Breast epithelium (tissue), 4 donors: ENCODE data around the gene MORC1. TPM values are rescaled to one million over a fixed set of nuclear protein-coding genes. Genes with fewer than 3 reads are reported as not detected.
"Not testable (repeated sequence)": the region's sequence is repeated elsewhere in the genome, so short reads cannot be mapped to it uniquely, and the experiment has no call there.

Source experiments
- DNase-seq, 2 donors: peaks; one replicate each; pipeline ENCODE4 v3.0.0-alpha.2; 2019; ENCODE audit warnings: low spot score in 2 of 2
- H3K27ac ChIP-seq, 2 donors: fragments of 200-600 bp; sonication (generic) in 1 of 2; one replicate each; pipeline ENCODE4 v1.5.1; 2016 to 2019; ENCODE audit warnings: mild to moderate bottlenecking in 1 of 2
- H3K27me3 ChIP-seq, 2 donors: fragments of 200-600 bp; sonication (generic) in 1 of 2; one replicate each; pipeline versions ENCODE4 v1.5.1 to v1.6.0; 2017 to 2019; ENCODE audit warnings: control low read depth in 1 of 2, mild to moderate bottlenecking in 1 of 2
- H3K36me3 ChIP-seq: fragments of 200-600 bp; one replicate; pipeline ENCODE4 v1.5.1; 2019
- H3K4me1 ChIP-seq, 2 donors: fragments of 200-600 bp; sonication (generic); one replicate each; pipeline ENCODE4 v1.5.1; 2016 to 2019; ENCODE audit warnings: control low read depth in 1 of 2
- H3K4me3 ChIP-seq, 3 donors: fragments of 200-600 bp; sonication (generic); 1 replicate in 2 of 3; 2 replicates in 1 of 3; pipeline ENCODE4 v1.5.1; 2016 to 2019; ENCODE audit warnings: mild to moderate bottlenecking in 3 of 3, moderate library complexity in 2 of 3
- H3K9me3 ChIP-seq, 2 donors: fragments of 200-600 bp; sonication (generic) in 1 of 2; one replicate each; pipeline ENCODE4 v1.5.1; 2016 to 2019; ENCODE audit warnings: control low read depth in 1 of 2
- CTCF ChIP-seq, 3 donors: fragments of 450-650 bp; IDR thresholded peaks; one replicate each; pipeline ENCODE4 v1.5.1; 2016 to 2017; ENCODE audit warnings: antibody characterized with exemption in 3 of 3, mild to moderate bottlenecking in 3 of 3, moderate library complexity in 3 of 3
- POLR2A ChIP-seq: fragments of 450-650 bp; IDR thresholded peaks from one replicate; pipeline ENCODE4 v1.6.1; 2016; ENCODE audit warnings: antibody characterized with exemption, mild to moderate bottlenecking, moderate library complexity
- POLR2AphosphoS5 ChIP-seq, 3 donors: sonication (generic); formaldehyde crosslinking; IDR thresholded peaks; one replicate each; pipeline ENCODE4 v1.6.1; 2017; ENCODE audit warnings: antibody characterized with exemption in 3 of 3
- intact Hi-C: fragments of 100-400 bp; cut with DNase I; formaldehyde crosslinking; loops from one replicate; pipeline ENCODE4 v1.15.1; 2023; ENCODE audit warnings: low total_unique reads
- total RNA-seq, 3 donors: library from RNA; depleted of rRNA; stranded (reverse); fragments of >200 nt; gene quantifications; one replicate each; pipeline ENCODE4 v1.1.0, GENCODE V29; 2016

The MORC1 gene
- total RNA-seq, 3 donors from 2014 or later, result under 0.01 TPM; not detected in 2

GRCh38 chr3:109136523-109136922, 18.6 kb upstream of the MORC1 start, which contains the start of gene C3orf85:
Gene C3orf85, plus strand, starts transcription at chr3:109136719. Its CDS starts 129 bp downstream, at chr3:109136848.
- no peaks in the 10 kb centered on the region for H3K4me1 ChIP-seq
- no peak within 1 kb of the TSS for H3K4me3 ChIP-seq
- intact Hi-C loops, result no loop called here
- H3K27ac ChIP-seq, result no peak within 1 kb of the TSS
- DNase-seq, result no peak
- H3K27me3 ChIP-seq, result no peaks in the 10 kb centered on the region
- no peak for TF ChIP-seq POLR2A
- TF ChIP-seq CTCF (IDR thresholded peaks at IDR 0.05), result no peak
- TF ChIP-seq POLR2AphosphoS5 (IDR thresholded peaks at IDR 0.05), result no peak
- H3K36me3 ChIP-seq, result no peaks in the 10 kb centered on the region
- H3K9me3 ChIP-seq, result no peaks in the 10 kb centered on the region

- intact Hi-C loops, H3K4me3 ChIP-seq, DNase-seq, H3K36me3 ChIP-seq, H3K27me3 ChIP-seq, H3K27ac ChIP-seq, H3K4me1 ChIP-seq, H3K9me3 ChIP-seq: not testable (repeated sequence)
Observed at GRCh38 chr3:109133474-109133816, 15.5 kb upstream of the MORC1 start.

DNA sequence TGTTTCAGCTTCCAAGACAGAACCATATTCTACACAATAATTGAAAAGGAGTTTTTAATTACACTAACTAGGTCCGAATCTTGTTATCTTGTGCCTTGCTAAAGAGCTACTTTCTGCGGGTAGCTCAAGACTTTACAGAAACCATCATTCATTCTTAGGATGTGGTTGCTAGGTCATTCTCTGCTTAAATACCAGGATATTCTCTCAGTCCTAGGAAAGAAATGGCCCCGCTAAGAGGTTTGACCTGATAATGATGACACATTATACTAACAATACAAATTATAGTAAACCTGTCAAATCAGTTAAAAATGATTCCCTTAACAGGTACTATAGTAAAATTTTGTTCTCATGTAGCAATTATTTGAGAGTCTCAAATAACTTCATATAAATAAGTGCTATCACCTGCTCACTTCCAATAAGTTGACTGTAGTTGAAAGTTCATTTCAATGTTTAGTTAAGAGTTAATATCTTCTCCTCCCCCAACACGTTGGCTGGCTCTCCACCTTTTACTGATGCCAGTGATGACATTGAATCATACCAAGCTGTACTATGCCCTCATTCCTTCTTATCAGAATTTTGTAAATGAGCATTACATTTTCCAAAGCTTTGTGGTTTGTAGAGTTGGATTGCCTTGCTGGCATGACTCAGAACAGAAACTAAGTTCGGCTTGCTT, 15.0 kb upstream of the MORC1 start:
- Histone ChIP-seq H3K36me3 (no peaks in the 10 kb centered on the region), H3K27ac (no peak overlapping the region), H3K4me1 (no peaks in the 10 kb centered on the region), H3K9me3 (no peaks in the 10 kb centered on the region), H3K27me3 (no peaks in the 10 kb centered on the region), H3K4me3 (no peak overlapping the region)
- no peak for TF ChIP-seq POLR2A
- no peak for TF ChIP-seq POLR2AphosphoS5 (IDR thresholded peaks at IDR 0.05)
- TF ChIP-seq CTCF (IDR thresholded peaks at IDR 0.05), result no peak
- intact Hi-C loops, result no loop called here
- no peak for DNase-seq

GRCh38 chr3:109131276-109131675, 13.3 kb upstream of the MORC1 start:
- intact Hi-C loops, result no loop called here
- no peak for DNase-seq
- Histone ChIP-seq H3K36me3 (no peaks in the 10 kb centered on the region), H3K27me3 (no peaks in the 10 kb centered on the region), H3K9me3 (no peaks in the 10 kb centered on the region), H3K4me3 (no peak overlapping the region), H3K27ac (no peak overlapping the region), H3K4me1 (no peaks in the 10 kb centered on the region)
- TF ChIP-seq POLR2A (no peak), CTCF (IDR thresholded peaks at IDR 0.05) (no peak), POLR2AphosphoS5 (IDR thresholded peaks at IDR 0.05) (no peak)

GRCh38 chr3:109127553-109127952, 9.6 kb upstream of the MORC1 start:
- TF ChIP-seq CTCF (IDR thresholded peaks at IDR 0.05) (no peak), POLR2AphosphoS5 (IDR thresholded peaks at IDR 0.05) (no peak), POLR2A (no peak)

More at GRCh38 chr3:109127553-109127952, 9.6 kb upstream of the MORC1 start:
- intact Hi-C loops, result no loop called here
- Histone ChIP-seq H3K36me3 (no peaks in the 10 kb centered on the region), H3K27ac (no peak overlapping the region), H3K4me1 (no peaks in the 10 kb centered on the region), H3K4me3 (no peak overlapping the region), H3K27me3 (no peaks in the 10 kb centered on the region), H3K9me3 (no peaks in the 10 kb centered on the region)
- DNase-seq, result no peak
